HG03135 (cell line): ENCODE measurements around the gene BFAR.
"Not testable (repeated sequence)": the region's sequence is repeated elsewhere in the genome, so short reads cannot be mapped to it uniquely, and the experiment has no call there.

Experiments
- ATAC-seq: cut with Tn5 transposase; IDR thresholded peaks from one replicate; pipeline ENCODE4 v1.9.1; 2021; ENCODE audit warnings: mild to moderate bottlenecking, moderate library complexity; ENCODE audit not compliant: unreplicated experiment

BFAR gene

GRCh38 chr16:14685870-14686793, 53.4 kb downstream of the BFAR start:
- not testable (repeated sequence) for ATAC-seq

GRCh38 chr16:14694129-14694528, 61.4 kb downstream of the BFAR start, which contains the start of gene PLA2G10:
Gene PLA2G10, minus strand, starts transcription at chr16:14694308. Its CDS starts 79 bp downstream, at chr16:14694229.
- ATAC-seq: not testable (repeated sequence)

GRCh38 chr16:14701859-14702258, 69.1 kb downstream of the BFAR start:
- ATAC-seq: not testable (repeated sequence)

- ATAC-seq: not testable (repeated sequence)
These were observed 69.9 kb downstream of the BFAR start for GRCh38 chr16:14702672-14703071.

- ATAC-seq: peak; percentile 96
These were observed 70.6 kb downstream of the BFAR start, which contains the start of gene NPIPA3 for GRCh38 chr16:14703156-14704011. Gene NPIPA3, plus strand, starts transcription at chr16:14703411. Its CDS starts 5,533 bp downstream, at chr16:14708944.
